GM12878 (cell line): ENCODE data around the gene FAM193B. TPM values are rescaled to one million over a fixed set of nuclear protein-coding genes. Genes with fewer than 3 reads are reported as not detected.

ENCODE experiments used
- ATAC-seq: fragments of 200-7000 bp; cut with Tn5 transposase; 3 replicates; pipeline ENCODE4 v1.9.1; 2020; ENCODE audit warnings: mild to moderate bottlenecking, moderate library complexity
- BruUV-seq: library from RNA; stranded (reverse); fragments of 400-500 nt; replicated peaks from 2 replicates; lab custom pipeline; 2021; lab: Mats Ljungman, UMichigan
- CTCF ChIA-PET: fragments of 300-600 bp; sonication (Branson Sonifier 250); formaldehyde crosslinking; extraction: SDS; loops from one replicate; lab custom pipeline; 2021; ENCODE audit warnings: inconsistent platforms; lab: Yijun Ruan, JAX
- POLR2A ChIA-PET: fragments of 350-600 bp; formaldehyde crosslinking; extraction: SDS; loops from one replicate; lab custom pipeline; 2021; ENCODE audit warnings: inconsistent platforms; lab: Charles Lee
- RAD21 ChIA-PET: fragments of 300-600 bp; sonication (Branson Sonifier 250); formaldehyde crosslinking; loops from one replicate; lab custom pipeline; 2023; ENCODE audit warnings: antibody characterized with exemption; ENCODE audit not compliant: unreplicated experiment; lab: Charles Lee
- SMC1A ChIA-PET: fragments of 300-600 bp; sonication (Branson Sonifier 250); formaldehyde crosslinking; loops from one replicate; lab custom pipeline; 2023; ENCODE audit not compliant: unreplicated experiment, uncharacterized antibody; lab: Charles Lee
- DNase-seq: peaks from one replicate; pipeline ENCODE4 v3.0.0-alpha.2; 2011; ENCODE audit warnings: low read depth, low spot score
- FAIRE-seq: peaks from 3 replicates; lab custom pipeline; 2011; peaks lifted over from hg19 to GRCh38; lab: Jason Lieb, UNC
- H2AFZ ChIP-seq: 2 replicates; pipeline ENCODE4 v1.6.0; 2011; ENCODE audit warnings: low read depth, low read length, control low read depth; ENCODE audit not compliant: control insufficient read depth
- H3K27ac ChIP-seq: 2 replicates; pipeline ENCODE4 v1.5.1; 2011; ENCODE audit warnings: control low read depth; ENCODE audit not compliant: control insufficient read depth, insufficient read depth
- H3K27me3 ChIP-seq, 2 experiments: replicated peaks in 1 of 2; 2 replicates each; pipeline versions ENCODE4 v1.6.0 to v1.6.1; 2011; ENCODE audit warnings: low read length in 1 of 2; ENCODE audit not compliant: control insufficient read depth in 2 of 2, insufficient read depth in 2 of 2
- H3K36me3 ChIP-seq, 2 experiments: 2 replicates each; pipeline ENCODE4 v1.5.1; 2011; ENCODE audit warnings: low read length in 1 of 2; ENCODE audit not compliant: control insufficient read depth in 2 of 2, insufficient read depth in 2 of 2
- H3K4me1 ChIP-seq: 2 replicates; pipeline ENCODE4 v1.6.1; 2011; ENCODE audit warnings: mild to moderate bottlenecking, low read length, moderate library complexity, mixed read lengths; ENCODE audit not compliant: control insufficient read depth, insufficient read depth
- H3K4me2 ChIP-seq: 2 replicates; pipeline ENCODE4 v1.6.0; 2011; ENCODE audit warnings: control low read depth; ENCODE audit not compliant: control insufficient read depth, insufficient read depth
- H3K4me3 ChIP-seq: fragments of 200-600 bp; sonication (generic); 2 replicates; pipeline ENCODE4 v1.5.1; 2016
- H3K79me2 ChIP-seq: 2 replicates; pipeline ENCODE4 v1.6.0; 2011; ENCODE audit warnings: low read length; ENCODE audit not compliant: control insufficient read depth, insufficient read depth
- H3K9ac ChIP-seq: 2 replicates; pipeline ENCODE4 v1.8.0; 2011; ENCODE audit warnings: low read length, control low read depth, mixed read lengths; ENCODE audit not compliant: control insufficient read depth, insufficient read depth
- H3K9me3 ChIP-seq: replicated peaks from 3 replicates; pipeline ENCODE4 v1.5.1; 2011; ENCODE audit warnings: mild to moderate bottlenecking, low read length; ENCODE audit not compliant: control insufficient read depth, insufficient read depth
- H4K20me1 ChIP-seq: 2 replicates; pipeline ENCODE4 v1.6.0; 2011; ENCODE audit not compliant: control insufficient read depth, insufficient read depth
- BACH1 ChIP-seq: fragments of 450-650 bp; IDR thresholded peaks from 2 replicates; pipeline ENCODE4 v1.6.1; 2017; ENCODE audit warnings: mild to moderate bottlenecking, borderline replicate concordance
- CBFB ChIP-seq: IDR thresholded peaks from 2 replicates; pipeline ENCODE4 v1.6.1; 2016; ENCODE audit warnings: antibody characterized with exemption, low read depth
- CHD4 ChIP-seq: fragments of 200-600 bp; sonication (generic); IDR thresholded peaks from 2 replicates; pipeline ENCODE4 v1.6.1; 2016; ENCODE audit warnings: mild to moderate bottlenecking
- EED ChIP-seq: sonication (generic); IDR thresholded peaks from 2 replicates; pipeline ENCODE4 v1.6.1; 2016; ENCODE audit warnings: antibody characterized with exemption, low read depth
- IKZF1 ChIP-seq: fragments of 450-650 bp; conservative IDR thresholded peaks from 2 replicates; pipeline ENCODE4 v1.6.1; 2017; ENCODE audit warnings: antibody characterized with exemption, mild to moderate bottlenecking
- MXI1 ChIP-seq: fragments of 150-350 bp; IDR thresholded peaks from 2 replicates; pipeline ENCODE4 v1.6.1; 2011; ENCODE audit warnings: low read depth, mild to moderate bottlenecking, inconsistent platforms, low read length, improper control_type of control experiment
- NKRF ChIP-seq: fragments of 450-650 bp; conservative IDR thresholded peaks from 2 replicates; pipeline ENCODE4 v1.6.1; 2017; ENCODE audit warnings: mild to moderate bottlenecking, moderate library complexity
- PKNOX1 ChIP-seq: fragments of 450-650 bp; IDR thresholded peaks from 2 replicates; pipeline ENCODE4 v1.6.1; 2016; ENCODE audit warnings: mild to moderate bottlenecking
- POLR2AphosphoS2 ChIP-seq: IDR thresholded peaks from 2 replicates; pipeline ENCODE4 v1.6.1; 2011; ENCODE audit warnings: low read depth, mild to moderate bottlenecking, low read length, improper control_type of control experiment, moderate library complexity
- POU2F2 ChIP-seq: IDR thresholded peaks from 3 replicates; pipeline ENCODE4 v1.6.1; 2011; ENCODE audit warnings: low read depth, mild to moderate bottlenecking, low read length, borderline replicate concordance
- RELA ChIP-seq: fragments of 450-650 bp; IDR thresholded peaks from 2 replicates; pipeline ENCODE4 v1.8.0; 2014; ENCODE audit warnings: borderline replicate concordance; ENCODE audit not compliant: partially characterized antibody
- SPI1 ChIP-seq: IDR thresholded peaks from 2 replicates; pipeline ENCODE4 v1.6.1; 2011; ENCODE audit warnings: low read depth, mild to moderate bottlenecking, low read length, moderate library complexity, borderline replicate concordance; ENCODE audit not compliant: insufficient read depth
- SREBF1 ChIP-seq: IDR thresholded peaks from 2 replicates; pipeline ENCODE4 v1.6.1; 2012; ENCODE audit warnings: mild to moderate bottlenecking, low read length
- SRF ChIP-seq, 2 experiments: IDR thresholded peaks; 2 replicates each; pipeline ENCODE4 v1.6.1; 2011; ENCODE audit warnings: low read depth in 2 of 2, low read length in 2 of 2, mild to moderate bottlenecking in 1 of 2, moderate library complexity in 1 of 2
- TAF1 ChIP-seq: IDR thresholded peaks from 2 replicates; pipeline ENCODE4 v1.6.1; 2011; ENCODE audit warnings: mild to moderate bottlenecking, low read depth, low read length, borderline replicate concordance
- WGBS: methylation state at CpG from one replicate; pipeline ENCODE4 v1.1.6; 2016; ENCODE audit warnings: low lambda C conversion rate; ENCODE audit not compliant: insufficient replicate concordance, insufficient coverage; ENCODE audit errors: missing lambda C conversion rate; 5-methylcytosine and 5-hydroxymethylcytosine counted together
- in situ Hi-C: fragments of 300-500 bp; cut with MboI; formaldehyde crosslinking; loops from 9 replicates; pipeline ENCODE4 v1.14.3; 2018; ENCODE audit warnings: mixed read lengths
- intact Hi-C: fragments of 100-400 bp; cut with micrococcal nuclease; formaldehyde crosslinking; loops from one replicate; pipeline ENCODE4 v1.14.2; 2022; ENCODE audit not compliant: unreplicated experiment
- polyA plus RNA-seq, 11 experiments: library from polyadenylated mRNA; depleted of rRNA in 4 of 11; unstranded in 6 of 11; stranded (reverse) in 5 of 11; fragments of >200 nt; fragmentation: Nextera tagmentation in 4 of 11; fragmentation: Illumina TruSeq in 1 of 11; extraction: Ambion mirVana in 4 of 11; extraction: Trizol in 1 of 11; gene quantifications; 1 replicate in 1 of 11; 2 replicates in 10 of 11; pipeline versions ENCODE4 v1.2.1 to v1.2.3, GENCODE V29; 2011 to 2016; ENCODE audit warnings: inconsistent platforms in 2 of 11, missing spikeins in 2 of 11, low read depth in 1 of 11
- total RNA-seq, 4 experiments: library from RNA; depleted of rRNA in 3 of 4; stranded (reverse); fragments of >200 nt in 3 of 4; fragmentation: Illumina TruSeq in 1 of 4; extraction: Trizol in 1 of 4; gene quantifications; 2 replicates each; pipeline versions ENCODE4 v1.2.1 to v1.2.3, GENCODE V29; 2013 to 2021
- TF ChIP-seq, protein P1 (sequence below): fragments of 450-650 bp; IDR thresholded peaks from 2 replicates; pipeline ENCODE4 v1.6.1; 2017; ENCODE audit warnings: mild to moderate bottlenecking, moderate library complexity

FAM193B gene
- total and polyA plus RNA-seq, 10 of the 15 experiments (the other 5 are each of a cell fraction or from before 2014, with no cell fraction given): 3.3 to 47.0 (median 25.1) TPM

GRCh38 chr5:177507596-177508220 is 46.7 kb downstream of the FAM193B start:
- Histone ChIP-seq H3K27ac (peak overlapping the region; percentile 87), H3K4me1 (peaks cover 50% of the 10 kb centered on the region), H2AFZ (no peak overlapping the region; the same call in 1 of the 2 replicates), H4K20me1 (no peaks in the 10 kb centered on the region), H3K79me2 (peaks cover 35% of the 10 kb centered on the region), H3K4me2 (peak overlapping the region; percentile 97), H3K9me3 (no peaks in the 10 kb centered on the region), H3K9ac (peak overlapping the region; percentile 90), H3K27me3 (no peaks in the 10 kb centered on the region), H3K36me3 (peaks cover 13 to 34% of the 10 kb centered on the region in 2 experiments; a peak in 3 of 4 replicates), H3K4me3 (peak overlapping the region; percentile 87)
- FAIRE-seq (peak; percentile 91), DNase-seq (no peak), ATAC-seq (peak; percentile 31)
- ChIA-PET RAD21 (interaction anchor here (1.0 to 3.4 kb wide), 9 partner anchors 10 to 198 kb away, joined by 3 to 17 read pairs (median 5); partner anchors contain the start of genes PDLIM7 and TMED9), CTCF (interaction anchor here (1.0 to 6.2 kb wide), 9 partner anchors 10 to 198 kb away, joined by 3 to 38 read pairs (median 17); partner anchors contain the start of gene PDLIM7), POLR2A (interaction anchor here (0.7 to 3.5 kb wide), 8 partner anchors 9 to 195 kb away, joined by 3 to 19 read pairs (median 4); partner anchors contain the start of genes DDX41 and PDLIM7), SMC1A (interaction anchor here (0.8 to 2.4 kb wide), 9 partner anchors 10 to 198 kb away, joined by 3 to 10 read pairs (median 5); partner anchors contain the start of gene PDLIM7)
- intact Hi-C loops (loop anchor here (5.0 to 10.0 kb wide), 2 partner anchors 95 to 393 kb away; partner anchors contain the start of gene B4GALT7), in situ Hi-C loops (no loop called here)
- 11% methylated on average over 17 of the region's 17 CpGs for WGBS
- BruUV-seq: no TSS peak
- TF ChIP-seq MXI1: peak; percentile 47; the same call in 1 of the 2 replicates
- TF ChIP-seq POLR2AphosphoS2: 0 out of 2 replicates have a peak, but pooled peaks have one; percentile 10
- TF ChIP-seq POU2F2: no peak
- TF ChIP-seq BACH1: no peak; the same call in 1 of the 2 replicates
- TF ChIP-seq SPI1: peak; percentile 15; the same call in 1 of the 2 replicates
- TF ChIP-seq SREBF1: no peak
- TF ChIP-seq PKNOX1: peak; percentile 41; the same call in 1 of the 2 replicates
- TF ChIP-seq EED: peak; percentile 41
- TF ChIP-seq CHD4: no peak
- no peak for TF ChIP-seq TAF1
- TF ChIP-seq RELA: no peak
- 0 out of 2 replicates have a peak, but pooled peaks have one; percentile 9 for TF ChIP-seq CBFB
- peak; percentile 38; the same call in 1 of the 2 replicates for TF ChIP-seq IKZF1
- TF ChIP-seq, protein P1, sequence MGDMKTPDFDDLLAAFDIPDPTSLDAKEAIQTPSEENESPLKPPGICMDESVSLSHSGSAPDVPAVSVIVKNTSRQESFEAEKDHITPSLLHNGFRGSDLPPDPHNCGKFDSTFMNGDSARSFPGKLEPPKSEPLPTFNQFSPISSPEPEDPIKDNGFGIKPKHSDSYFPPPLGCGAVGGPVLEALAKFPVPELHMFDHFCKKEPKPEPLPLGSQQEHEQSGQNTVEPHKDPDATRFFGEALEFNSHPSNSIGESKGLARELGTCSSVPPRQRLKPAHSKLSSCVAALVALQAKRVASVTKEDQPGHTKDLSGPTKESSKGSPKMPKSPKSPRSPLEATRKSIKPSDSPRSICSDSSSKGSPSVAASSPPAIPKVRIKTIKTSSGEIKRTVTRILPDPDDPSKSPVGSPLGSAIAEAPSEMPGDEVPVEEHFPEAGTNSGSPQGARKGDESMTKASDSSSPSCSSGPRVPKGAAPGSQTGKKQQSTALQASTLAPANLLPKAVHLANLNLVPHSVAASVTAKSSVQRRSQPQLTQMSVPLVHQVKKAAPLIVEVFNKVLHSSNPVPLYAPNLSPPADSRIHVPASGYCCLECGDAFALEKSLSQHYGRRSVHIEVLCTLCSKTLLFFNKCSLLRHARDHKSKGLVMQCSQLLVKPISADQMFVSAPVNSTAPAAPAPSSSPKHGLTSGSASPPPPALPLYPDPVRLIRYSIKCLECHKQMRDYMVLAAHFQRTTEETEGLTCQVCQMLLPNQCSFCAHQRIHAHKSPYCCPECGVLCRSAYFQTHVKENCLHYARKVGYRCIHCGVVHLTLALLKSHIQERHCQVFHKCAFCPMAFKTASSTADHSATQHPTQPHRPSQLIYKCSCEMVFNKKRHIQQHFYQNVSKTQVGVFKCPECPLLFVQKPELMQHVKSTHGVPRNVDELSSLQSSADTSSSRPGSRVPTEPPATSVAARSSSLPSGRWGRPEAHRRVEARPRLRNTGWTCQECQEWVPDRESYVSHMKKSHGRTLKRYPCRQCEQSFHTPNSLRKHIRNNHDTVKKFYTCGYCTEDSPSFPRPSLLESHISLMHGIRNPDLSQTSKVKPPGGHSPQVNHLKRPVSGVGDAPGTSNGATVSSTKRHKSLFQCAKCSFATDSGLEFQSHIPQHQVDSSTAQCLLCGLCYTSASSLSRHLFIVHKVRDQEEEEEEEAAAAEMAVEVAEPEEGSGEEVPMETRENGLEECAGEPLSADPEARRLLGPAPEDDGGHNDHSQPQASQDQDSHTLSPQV: no peak
- 0 out of 2 replicates have a peak, but pooled peaks have one; percentile 39 for TF ChIP-seq NKRF
- no peak for TF ChIP-seq SRF (IDR thresholded peaks at IDR 0.05; ENCODE audit: low read depth in 2 of 2, low read length in 2 of 2)
